Activated T-cell treated with anti-CD3 and anti-CD28 coated beads for 48 hours (primary cell): ENCODE measurements around the gene OGDH.

Source experiments
- DNase-seq: peaks from one replicate; pipeline ENCODE4 v3.0.0-alpha.2; 2020; ENCODE audit warnings: low read depth

OGDH gene

GRCh38 chr7:44638611-44639557, 32.5 kb downstream of the OGDH start:
- DNase-seq, result peak; percentile 77

GRCh38 chr7:44639671-44640321, 33.4 kb downstream of the OGDH start:
- no peak for DNase-seq

GRCh38 chr7:44643206-44643605, 36.8 kb downstream of the OGDH start:
- no peak for DNase-seq

GRCh38 chr7:44645254-44645653, 38.8 kb downstream of the OGDH start:
- DNase-seq, result no peak

GRCh38 chr7:44645696-44646095, 39.3 kb downstream of the OGDH start:
- no peak for DNase-seq

GRCh38 chr7:44646176-44646920, 39.9 kb downstream of the OGDH start:
- DNase-seq, result no peak

GRCh38 chr7:44646921-44647636, 40.7 kb downstream of the OGDH start:
- DNase-seq, result no peak

- no peak for DNase-seq
Observed at GRCh38 chr7:44647981-44648714, 41.7 kb downstream of the OGDH start.

- no peak for DNase-seq
Observed at GRCh38 chr7:44650242-44650641, 43.8 kb downstream of the OGDH start.

GRCh38 chr7:44650772-44651171, 44.3 kb downstream of the OGDH start:
- DNase-seq, result no peak

GRCh38 chr7:44652535-44652934, 46.1 kb downstream of the OGDH start:
- DNase-seq, result no peak

- DNase-seq, result no peak
Observed at GRCh38 chr7:44654255-44654796, 47.9 kb downstream of the OGDH start.

GRCh38 chr7:44655341-44655740, 48.9 kb downstream of the OGDH start:
- no peak for DNase-seq

- no peak for DNase-seq
Observed at GRCh38 chr7:44658979-44659378, 52.6 kb downstream of the OGDH start.

- DNase-seq, result no peak
Observed at GRCh38 chr7:44661233-44661632, 54.8 kb downstream of the OGDH start.

GRCh38 chr7:44664780-44665461, 58.5 kb downstream of the OGDH start:
- DNase-seq, result no peak

- no peak for DNase-seq
Observed at GRCh38 chr7:44665531-44666213, 59.2 kb downstream of the OGDH start.

- DNase-seq, result no peak
Observed at GRCh38 chr7:44666566-44666965, 60.1 kb downstream of the OGDH start.

- no peak for DNase-seq
Observed at GRCh38 chr7:44667190-44667589, 60.8 kb downstream of the OGDH start.

- no peak for DNase-seq
Observed at GRCh38 chr7:44671069-44671468, 64.6 kb downstream of the OGDH start.
